Panc1 (cell line): ENCODE results near the gene MED12. TPM values are rescaled to one million over a fixed set of nuclear protein-coding genes. Genes with fewer than 3 reads are reported as not detected.
A peak's percentile ranks its signal among the peaks of the same experiment; 100 is the strongest.

Source experiments
- ATAC-seq: fragments of 200-7000 bp; cut with Tn5 transposase; 2 replicates; pipeline ENCODE4 v1.9.1; 2020; ENCODE audit warnings: mild to moderate bottlenecking, moderate library complexity
- BruUV-seq: library from RNA; stranded (reverse); fragments of 400-500 nt; replicated peaks from 2 replicates; lab custom pipeline; 2021; lab: Mats Ljungman, UMichigan
- CTCF ChIA-PET: fragments of 300-600 bp; sonication (Branson Sonifier 250); formaldehyde crosslinking; loops from one replicate; lab custom pipeline; 2022; ENCODE audit warnings: antibody characterized with exemption; lab: Charles Lee
- POLR2A ChIA-PET: fragments of 300-600 bp; sonication (Branson Sonifier 250); formaldehyde crosslinking; loops from one replicate; lab custom pipeline; 2022; ENCODE audit warnings: antibody characterized with exemption; lab: Charles Lee
- DNase-seq: peaks from one replicate; pipeline ENCODE4 v3.0.0-alpha.2; 2010; ENCODE audit warnings: low read depth, low spot score
- H3K27ac ChIP-seq: 2 replicates; pipeline ENCODE4 v1.5.1; 2011; ENCODE audit warnings: mild to moderate bottlenecking, low read length, inconsistent platforms
- H3K27me3 ChIP-seq: fragments of 200-500 bp; sonication (Bioruptor generic); 2 replicates; pipeline ENCODE4 v1.6.0; 2014; ENCODE audit warnings: low read length, inconsistent platforms; ENCODE audit not compliant: control insufficient read depth, insufficient read depth
- H3K36me3 ChIP-seq: fragments of 200-500 bp; sonication (Bioruptor generic); 2 replicates; pipeline ENCODE4 v1.5.1; 2014; ENCODE audit warnings: inconsistent platforms, mild to moderate bottlenecking, low read length, moderate library complexity; ENCODE audit not compliant: control insufficient read depth, insufficient read depth
- H3K4me1 ChIP-seq: 2 replicates; pipeline ENCODE4 v1.5.1; 2011; ENCODE audit warnings: inconsistent platforms, mild to moderate bottlenecking, low read length, moderate library complexity; ENCODE audit not compliant: control insufficient read depth, insufficient read depth
- H3K4me3 ChIP-seq, 2 experiments: 2 replicates each; pipeline ENCODE4 v1.5.1; 2011 to 2012; ENCODE audit warnings: low read depth in 2 of 2, low read length in 2 of 2, mild to moderate bottlenecking in 2 of 2, inconsistent platforms in 1 of 2, moderate library complexity in 1 of 2
- H3K9me3 ChIP-seq: fragments of 200-500 bp; sonication (Bioruptor generic); 2 replicates; pipeline ENCODE4 v1.5.1; 2014; ENCODE audit warnings: low read depth, mild to moderate bottlenecking, inconsistent platforms, low read length, moderate library complexity; ENCODE audit not compliant: control insufficient read depth, insufficient read depth
- POLR2AphosphoS5 ChIP-seq: IDR thresholded peaks from 2 replicates; pipeline ENCODE4 v1.6.1; 2012; ENCODE audit warnings: mild to moderate bottlenecking, low read depth, low read length, moderate library complexity
- SIN3A ChIP-seq: IDR thresholded peaks from 2 replicates; pipeline ENCODE4 v1.6.1; 2012; ENCODE audit warnings: low read depth, mild to moderate bottlenecking, low read length, moderate library complexity, borderline replicate concordance; ENCODE audit not compliant: insufficient read depth
- TCF7L2 ChIP-seq: IDR thresholded peaks from 2 replicates; pipeline ENCODE4 v1.6.1; 2011; ENCODE audit warnings: mild to moderate bottlenecking, low read depth, low read length, inconsistent platforms
- in situ Hi-C: cut with HindIII; loops from 2 replicates; pipeline ENCODE4 v1.10.0; 2016; ENCODE audit warnings: low sequenced_read_pairs, low pct_unique_long_range_greater_than_20kb
- intact Hi-C: fragments of 100-400 bp; cut with micrococcal nuclease; formaldehyde crosslinking; loops from one replicate; pipeline ENCODE4 v1.10.0; 2022; ENCODE audit not compliant: unreplicated experiment
- total RNA-seq: library from RNA; stranded (reverse); gene quantifications from one replicate; pipeline ENCODE4 v1.2.1, GENCODE V29; 2021; ENCODE audit not compliant: unreplicated experiment
- TF ChIP-seq, protein P1 (sequence below), 2 experiments: IDR thresholded peaks; 2 replicates each; pipeline ENCODE4 v1.6.1; 2011 to 2012; ENCODE audit warnings: low read depth in 2 of 2, control low read depth in 1 of 2, low read length in 1 of 2, mild to moderate bottlenecking in 1 of 2, moderate library complexity in 1 of 2; ENCODE audit not compliant: insufficient read depth in 1 of 2
- TF ChIP-seq, protein P2 (sequence below): fragments of 450-650 bp; IDR thresholded peaks from 2 replicates; pipeline ENCODE4 v1.5.1; 2017; ENCODE audit warnings: mild to moderate bottlenecking

Gene MED12
- total RNA-seq, 1 experiment from 2014 or later: 42.0 TPM

DNA sequence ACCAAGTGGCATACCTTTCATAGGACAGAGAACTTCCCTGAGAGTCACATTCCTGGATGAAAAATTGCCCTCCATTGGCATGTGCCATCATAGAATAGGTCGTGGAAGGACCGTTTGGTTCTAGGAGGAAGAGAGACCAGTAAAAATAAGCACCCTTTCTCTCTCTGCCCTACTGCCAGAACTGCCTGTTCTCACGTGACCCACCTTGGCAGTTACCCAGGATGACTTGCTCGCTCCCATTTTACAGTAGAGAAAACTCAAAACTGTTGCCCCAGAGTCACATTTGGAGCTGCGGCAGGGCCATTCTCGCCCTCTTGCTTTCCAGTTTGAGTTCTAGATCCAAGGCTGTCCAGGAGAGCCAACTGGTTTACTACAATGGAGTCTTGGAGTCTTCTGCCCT is 25.1 kb downstream of the MED12 start:
- ChIA-PET POLR2A (no interaction called here), CTCF (no interaction called here)
- in situ Hi-C loops: no loop called here

DNA sequence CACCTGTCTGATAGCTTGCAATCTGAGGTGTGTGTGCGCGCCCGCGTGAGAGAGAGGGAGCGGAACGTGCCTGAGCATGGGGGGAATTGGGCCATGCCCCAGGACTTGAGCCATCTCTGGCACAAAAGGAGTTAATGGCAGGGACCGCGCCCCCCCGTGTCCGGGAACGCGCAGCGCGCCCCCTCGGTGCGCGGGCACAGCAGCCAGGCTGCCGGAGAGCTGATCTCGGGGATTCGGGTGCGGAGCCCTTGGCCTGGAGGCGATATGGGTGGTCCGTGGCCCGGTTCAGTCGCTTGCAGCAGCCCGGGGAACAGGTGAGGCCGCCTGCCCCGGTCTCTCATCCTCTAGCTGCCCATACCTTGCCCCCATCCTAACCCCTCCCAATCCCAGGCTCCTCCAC is 26.3 kb downstream of the MED12 start, which contains the start of gene NLGN3:
NLGN3 (plus strand) TSS at position 191 of the 400 bp plus-strand sequence. CDS start 2,909 bp downstream, outside the sequence.
- TF ChIP-seq, protein P1, sequence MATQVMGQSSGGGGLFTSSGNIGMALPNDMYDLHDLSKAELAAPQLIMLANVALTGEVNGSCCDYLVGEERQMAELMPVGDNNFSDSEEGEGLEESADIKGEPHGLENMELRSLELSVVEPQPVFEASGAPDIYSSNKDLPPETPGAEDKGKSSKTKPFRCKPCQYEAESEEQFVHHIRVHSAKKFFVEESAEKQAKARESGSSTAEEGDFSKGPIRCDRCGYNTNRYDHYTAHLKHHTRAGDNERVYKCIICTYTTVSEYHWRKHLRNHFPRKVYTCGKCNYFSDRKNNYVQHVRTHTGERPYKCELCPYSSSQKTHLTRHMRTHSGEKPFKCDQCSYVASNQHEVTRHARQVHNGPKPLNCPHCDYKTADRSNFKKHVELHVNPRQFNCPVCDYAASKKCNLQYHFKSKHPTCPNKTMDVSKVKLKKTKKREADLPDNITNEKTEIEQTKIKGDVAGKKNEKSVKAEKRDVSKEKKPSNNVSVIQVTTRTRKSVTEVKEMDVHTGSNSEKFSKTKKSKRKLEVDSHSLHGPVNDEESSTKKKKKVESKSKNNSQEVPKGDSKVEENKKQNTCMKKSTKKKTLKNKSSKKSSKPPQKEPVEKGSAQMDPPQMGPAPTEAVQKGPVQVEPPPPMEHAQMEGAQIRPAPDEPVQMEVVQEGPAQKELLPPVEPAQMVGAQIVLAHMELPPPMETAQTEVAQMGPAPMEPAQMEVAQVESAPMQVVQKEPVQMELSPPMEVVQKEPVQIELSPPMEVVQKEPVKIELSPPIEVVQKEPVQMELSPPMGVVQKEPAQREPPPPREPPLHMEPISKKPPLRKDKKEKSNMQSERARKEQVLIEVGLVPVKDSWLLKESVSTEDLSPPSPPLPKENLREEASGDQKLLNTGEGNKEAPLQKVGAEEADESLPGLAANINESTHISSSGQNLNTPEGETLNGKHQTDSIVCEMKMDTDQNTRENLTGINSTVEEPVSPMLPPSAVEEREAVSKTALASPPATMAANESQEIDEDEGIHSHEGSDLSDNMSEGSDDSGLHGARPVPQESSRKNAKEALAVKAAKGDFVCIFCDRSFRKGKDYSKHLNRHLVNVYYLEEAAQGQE (IDR thresholded peaks at IDR 0.05; ENCODE audit: insufficient read depth in 1 of 2, low read depth in 2 of 2, low read length in 1 of 2): no peak
- TF ChIP-seq TCF7L2 (no peak), POLR2AphosphoS5 (no peak), SIN3A (no peak)
- TF ChIP-seq, protein P2, sequence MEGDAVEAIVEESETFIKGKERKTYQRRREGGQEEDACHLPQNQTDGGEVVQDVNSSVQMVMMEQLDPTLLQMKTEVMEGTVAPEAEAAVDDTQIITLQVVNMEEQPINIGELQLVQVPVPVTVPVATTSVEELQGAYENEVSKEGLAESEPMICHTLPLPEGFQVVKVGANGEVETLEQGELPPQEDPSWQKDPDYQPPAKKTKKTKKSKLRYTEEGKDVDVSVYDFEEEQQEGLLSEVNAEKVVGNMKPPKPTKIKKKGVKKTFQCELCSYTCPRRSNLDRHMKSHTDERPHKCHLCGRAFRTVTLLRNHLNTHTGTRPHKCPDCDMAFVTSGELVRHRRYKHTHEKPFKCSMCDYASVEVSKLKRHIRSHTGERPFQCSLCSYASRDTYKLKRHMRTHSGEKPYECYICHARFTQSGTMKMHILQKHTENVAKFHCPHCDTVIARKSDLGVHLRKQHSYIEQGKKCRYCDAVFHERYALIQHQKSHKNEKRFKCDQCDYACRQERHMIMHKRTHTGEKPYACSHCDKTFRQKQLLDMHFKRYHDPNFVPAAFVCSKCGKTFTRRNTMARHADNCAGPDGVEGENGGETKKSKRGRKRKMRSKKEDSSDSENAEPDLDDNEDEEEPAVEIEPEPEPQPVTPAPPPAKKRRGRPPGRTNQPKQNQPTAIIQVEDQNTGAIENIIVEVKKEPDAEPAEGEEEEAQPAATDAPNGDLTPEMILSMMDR: no peak
- no peak for DNase-seq
- no TSS peak for BruUV-seq
- no peak; the same call in 1 of the 2 replicates for ATAC-seq
- Histone ChIP-seq H3K4me1 (no peaks in the 10 kb centered on the region), H3K4me3 (peak within 1 kb of the TSS in 1 of 2 experiments; percentile 9; a peak in 2 of 4 replicates), H3K36me3 (no peaks in the 10 kb centered on the region), H3K9me3 (no peaks in the 10 kb centered on the region), H3K27ac (no peak within 1 kb of the TSS), H3K27me3 (no peaks in the 10 kb centered on the region)
- in situ Hi-C loops: no loop called here
- intact Hi-C loops: no loop called here
- CTCF ChIA-PET: interaction anchor here (0.6 kb wide), 2 partner anchors 31 to 109 kb away, joined by 3 to 8 read pairs; partner anchors contain the start of gene ZMYM3
- POLR2A ChIA-PET: no interaction called here

More for the DNA sequence above, 25.1 kb downstream of the MED12 start:
- Histone ChIP-seq H3K9me3 (no peaks in the 10 kb centered on the region), H3K4me1 (no peaks in the 10 kb centered on the region), H3K27ac (no peak overlapping the region), H3K4me3 (no peak overlapping the region), H3K36me3 (peaks cover 2% of the 10 kb centered on the region; the same call in 1 of the 2 replicates), H3K27me3 (no peaks in the 10 kb centered on the region)
- no peak for DNase-seq
- intact Hi-C loops: no loop called here
- no TSS peak for BruUV-seq
- TF ChIP-seq TCF7L2 (no peak), SIN3A (no peak), POLR2AphosphoS5 (no peak)
- TF ChIP-seq, protein P2: no peak
- TF ChIP-seq, protein P1 (IDR thresholded peaks at IDR 0.05; ENCODE audit: insufficient read depth in 1 of 2, low read depth in 2 of 2, low read length in 1 of 2): no peak
- ATAC-seq: no peak
